HG03159 (cell line): ENCODE results near the gene PCMTD2.
"Not testable (repeated sequence)": the region's sequence is repeated elsewhere in the genome, so short reads cannot be mapped to it uniquely, and the experiment has no call there.

Experiments used
- ATAC-seq: cut with Tn5 transposase; IDR thresholded peaks from one replicate; pipeline ENCODE4 v1.9.1; 2021; ENCODE audit warnings: mild to moderate bottlenecking, moderate library complexity; ENCODE audit not compliant: unreplicated experiment

PCMTD2 gene

DNA sequence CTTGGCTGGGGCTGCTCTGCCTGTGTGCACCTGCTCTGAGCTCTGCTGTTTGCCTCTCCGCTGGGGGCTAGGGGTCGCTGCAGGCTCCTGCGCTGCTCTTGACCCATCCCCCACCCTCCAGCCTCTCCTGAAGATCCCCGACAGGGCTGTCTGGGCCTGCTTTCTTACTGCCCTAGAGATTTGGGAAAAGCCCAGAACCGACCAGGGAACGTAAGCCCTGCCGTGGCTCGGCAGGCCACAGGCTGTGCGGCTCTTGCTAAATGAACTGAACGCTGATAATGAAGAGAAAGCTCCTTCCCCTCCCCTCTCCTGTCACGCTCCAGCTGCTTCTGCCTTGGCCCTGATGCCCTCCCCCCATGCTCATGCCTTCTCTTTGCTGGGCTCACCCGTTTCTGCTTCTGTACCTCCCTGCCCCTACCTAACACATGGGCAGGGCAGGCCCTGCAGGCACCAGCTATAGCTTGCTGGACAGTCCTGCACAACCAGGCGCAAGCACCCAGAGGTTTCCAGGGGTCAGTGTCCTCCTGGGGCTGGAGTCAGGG is 32.0 kb upstream of the PCMTD2 start:
- no peak for ATAC-seq

DNA sequence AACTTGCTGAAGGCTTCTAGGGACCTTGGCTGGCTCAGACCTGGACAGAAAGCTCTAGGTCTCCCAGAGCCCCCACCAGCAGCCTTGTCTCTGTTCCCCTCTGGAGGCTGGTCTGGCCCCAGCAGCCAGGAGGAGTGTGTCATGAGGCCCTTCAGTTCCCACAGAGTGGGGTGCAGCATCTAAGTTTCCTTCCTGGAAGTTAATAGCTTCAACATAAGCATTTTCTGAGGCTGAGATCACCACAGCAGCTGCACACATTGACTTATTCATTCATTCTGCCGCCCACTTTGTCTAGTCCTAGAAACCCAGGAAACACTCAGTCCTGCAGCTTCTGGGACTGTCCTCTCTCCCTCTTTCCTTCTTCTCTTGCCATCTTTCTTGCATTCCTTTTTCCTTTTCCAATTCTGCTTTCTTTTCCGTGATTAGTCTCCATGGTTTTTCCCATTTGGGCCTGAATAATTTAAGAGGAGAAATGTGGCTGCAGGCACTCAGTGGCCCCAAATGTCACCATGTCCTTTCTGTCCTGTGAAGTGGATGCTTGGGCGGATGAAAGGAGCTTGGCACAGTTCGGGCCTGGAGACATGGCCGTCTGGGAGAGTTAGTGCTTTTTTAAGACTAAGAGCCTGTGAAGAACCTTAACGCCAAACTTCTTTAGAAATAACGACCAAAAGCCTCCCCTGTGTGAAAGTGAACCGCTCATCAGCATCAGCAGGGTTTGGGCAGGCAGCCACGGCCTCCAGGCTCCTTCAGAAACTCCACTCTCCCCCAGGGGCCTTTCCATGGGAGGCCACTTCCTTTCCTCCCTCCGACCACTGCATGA is 31.0 kb upstream of the PCMTD2 start:
- ATAC-seq, result no peak

DNA sequence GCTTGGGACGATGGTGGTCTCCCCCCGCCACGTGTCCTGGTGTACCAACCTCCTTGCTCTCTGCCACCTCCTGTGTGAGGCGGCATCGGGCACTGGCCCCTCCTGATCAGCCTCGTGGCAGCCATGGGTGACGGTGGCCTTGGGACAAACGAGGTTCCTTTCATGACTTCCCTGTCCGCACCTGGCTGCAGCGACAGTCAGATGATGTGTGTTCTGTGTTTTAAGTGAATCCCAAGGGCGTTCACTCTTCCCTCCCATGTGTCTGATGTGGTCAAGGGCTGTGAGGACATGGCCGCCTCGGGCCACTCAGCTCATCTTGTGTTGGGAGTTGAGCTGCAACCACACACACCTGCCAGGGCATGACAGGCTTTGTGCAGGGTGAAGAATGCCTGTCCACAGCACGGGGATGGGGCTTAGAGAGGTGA is 30.4 kb upstream of the PCMTD2 start:
- no peak for ATAC-seq

DNA sequence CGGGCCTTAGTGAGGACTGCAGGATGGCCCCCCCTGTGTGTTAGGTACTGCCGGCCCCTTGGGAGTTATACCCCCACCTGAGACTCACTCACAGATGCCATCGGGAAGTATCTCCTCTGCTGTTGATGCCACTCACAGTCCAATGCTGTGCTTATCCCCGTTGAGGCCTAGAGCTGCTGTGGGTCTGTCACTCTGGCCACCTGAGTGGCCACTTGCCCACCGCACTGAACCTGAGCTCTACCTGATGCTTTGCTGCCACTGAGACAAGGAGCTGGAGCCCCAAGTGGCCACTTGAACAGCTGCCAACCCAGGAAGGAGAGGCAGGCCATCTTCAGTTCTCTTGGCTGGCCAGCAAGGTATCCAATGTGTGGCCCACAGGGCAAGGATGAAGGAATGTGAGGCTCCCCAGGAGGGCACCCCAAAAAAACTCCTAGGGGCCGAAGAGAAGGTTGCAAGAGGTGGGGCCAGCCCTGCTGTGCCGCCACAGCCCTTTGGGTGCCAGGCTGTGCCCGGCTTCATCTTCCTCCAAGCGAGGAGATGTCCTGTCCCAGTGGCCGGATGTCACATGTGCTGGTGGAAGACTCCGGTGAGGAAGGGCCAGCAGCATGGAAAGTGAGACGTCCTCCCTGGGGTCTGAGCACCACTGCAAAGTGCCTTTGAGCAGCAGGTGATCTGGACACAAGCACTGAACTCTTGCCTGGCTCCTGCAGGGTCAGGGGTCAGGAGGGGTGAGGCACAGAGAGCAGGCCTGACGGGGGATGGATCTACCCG is 29.5 kb upstream of the PCMTD2 start:
- ATAC-seq, result no peak

DNA sequence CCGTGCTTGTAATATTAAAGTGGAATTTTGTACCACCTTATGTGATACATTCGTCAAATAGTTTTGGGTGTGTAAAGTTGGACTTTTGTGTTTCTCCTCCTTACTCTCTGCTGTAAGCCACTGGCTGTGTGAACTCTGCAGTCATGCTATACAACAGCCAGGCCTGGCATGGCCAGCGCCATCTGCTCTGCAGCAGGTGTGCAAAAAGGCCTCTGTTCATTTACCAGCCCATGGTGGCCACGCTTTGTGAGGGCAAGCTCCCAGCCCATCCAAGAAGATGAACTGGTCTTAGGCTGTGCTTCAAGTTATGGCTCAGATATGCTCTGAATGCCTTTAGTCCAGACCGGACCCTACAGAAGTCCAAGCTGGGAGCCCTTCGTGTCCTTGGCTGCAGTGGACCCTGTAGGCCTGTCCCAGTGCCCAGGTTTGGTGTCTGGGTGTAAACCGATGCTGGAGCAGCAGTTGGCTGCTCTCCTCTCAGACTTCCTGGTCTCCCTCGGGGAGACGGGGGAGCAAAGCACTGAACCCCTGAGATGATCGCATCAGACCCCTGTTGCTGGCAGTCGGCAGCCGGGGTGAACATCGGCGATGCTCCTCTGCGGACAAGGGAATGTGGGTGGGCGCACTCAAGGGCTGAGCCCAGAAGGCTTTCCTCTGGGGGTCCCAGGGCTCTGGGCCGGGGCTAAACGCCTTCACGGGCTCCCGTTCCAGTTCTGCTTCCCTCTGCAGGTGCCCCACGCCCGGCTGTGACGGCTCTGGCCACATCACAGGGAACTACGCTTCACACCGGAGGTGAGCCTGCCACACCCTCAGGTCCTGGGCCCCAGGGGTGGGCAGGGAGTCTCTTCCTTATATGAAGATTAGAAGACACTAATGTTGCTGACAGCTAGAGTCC is 28.6 kb upstream of the PCMTD2 start:
- no peak for ATAC-seq

DNA sequence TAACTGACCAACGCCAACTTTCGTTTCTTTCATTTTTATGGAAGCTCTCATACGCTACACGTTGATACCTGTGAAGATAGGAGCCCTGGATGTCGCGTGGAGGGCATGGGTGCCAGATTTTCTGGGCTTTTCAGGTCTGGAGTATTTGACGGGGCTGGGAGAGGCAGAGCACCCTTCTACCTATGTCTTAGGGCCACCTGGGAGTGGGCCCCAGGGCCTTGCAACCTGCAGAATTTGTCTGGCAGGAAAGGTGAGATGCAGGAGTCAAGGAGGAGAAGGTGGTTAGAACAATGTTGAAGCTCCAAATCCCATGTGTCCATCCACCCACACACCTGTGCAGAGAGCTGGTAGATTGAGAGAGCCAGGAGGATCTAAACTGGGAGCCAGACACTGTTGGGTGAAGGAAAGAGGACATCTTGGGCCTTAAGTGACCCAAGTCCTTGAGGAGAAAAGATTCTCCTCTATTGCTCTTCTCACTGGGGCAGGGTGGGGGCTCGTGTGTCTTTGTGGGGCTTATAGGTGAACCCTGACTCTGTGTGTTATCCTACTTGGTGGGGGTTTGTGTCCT is 27.4 kb upstream of the PCMTD2 start:
- no peak for ATAC-seq

DNA sequence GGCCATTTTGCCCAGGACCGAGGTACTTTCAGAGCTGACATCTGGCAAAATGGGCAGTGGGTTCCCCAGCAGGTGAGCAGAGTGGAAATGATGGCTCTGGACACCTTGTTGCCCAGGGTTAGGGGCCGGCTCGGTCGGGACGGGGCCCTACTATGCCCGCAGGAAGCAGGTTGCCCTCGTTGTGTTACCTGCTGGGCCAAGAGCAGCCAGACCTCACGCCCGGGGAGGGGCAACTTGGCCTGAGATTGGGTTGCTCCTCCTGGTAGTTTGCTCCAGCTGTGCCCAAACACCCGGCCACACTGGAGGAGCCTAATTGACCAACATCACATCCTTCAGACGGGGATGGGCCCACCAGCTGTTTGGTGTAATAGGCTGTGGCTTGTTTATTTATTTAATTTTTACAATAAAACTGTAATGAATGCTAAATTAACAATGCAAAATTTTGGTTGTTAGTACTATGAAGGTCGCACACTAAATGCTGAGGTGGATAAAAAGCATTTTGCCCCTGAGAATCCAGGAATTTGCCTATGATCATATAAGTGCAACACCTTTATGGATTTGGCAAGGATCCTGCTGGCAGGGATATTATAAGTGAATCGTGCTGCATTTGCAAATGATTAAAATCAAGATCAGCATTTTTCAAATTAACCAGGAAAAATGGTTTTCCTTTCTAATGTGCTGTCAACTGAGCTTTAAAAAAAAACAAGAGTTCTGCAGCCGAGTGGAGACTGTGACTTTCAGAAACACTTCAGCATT is 26.6 kb upstream of the PCMTD2 start:
- ATAC-seq, result no peak

DNA sequence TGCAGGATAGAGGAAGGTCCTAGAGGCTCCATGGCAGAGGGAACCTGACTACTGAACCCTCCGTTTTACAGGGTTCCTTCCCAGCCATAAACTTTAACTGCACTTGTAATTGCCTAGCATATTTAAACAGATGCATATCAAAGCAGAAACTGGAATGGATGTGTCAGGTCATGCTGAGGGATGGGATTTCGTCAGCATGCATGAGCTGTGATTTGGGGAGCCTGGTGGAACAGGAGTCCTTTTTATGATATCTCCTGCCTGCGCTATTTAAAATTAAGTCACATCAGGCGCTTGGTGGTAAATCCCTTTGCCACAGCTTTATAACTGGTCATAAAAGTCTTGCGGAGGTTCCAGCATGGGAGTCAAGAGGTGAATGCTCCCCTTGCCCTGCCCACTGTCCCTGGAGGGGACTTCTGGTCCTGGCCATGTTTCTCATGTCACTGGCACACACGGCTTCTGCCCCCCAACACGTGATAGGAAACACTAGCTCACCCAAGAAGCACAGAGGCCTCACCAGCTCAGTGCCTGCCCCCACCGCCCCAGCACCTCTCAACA is 26.0 kb upstream of the PCMTD2 start:
- ATAC-seq, result no peak

DNA sequence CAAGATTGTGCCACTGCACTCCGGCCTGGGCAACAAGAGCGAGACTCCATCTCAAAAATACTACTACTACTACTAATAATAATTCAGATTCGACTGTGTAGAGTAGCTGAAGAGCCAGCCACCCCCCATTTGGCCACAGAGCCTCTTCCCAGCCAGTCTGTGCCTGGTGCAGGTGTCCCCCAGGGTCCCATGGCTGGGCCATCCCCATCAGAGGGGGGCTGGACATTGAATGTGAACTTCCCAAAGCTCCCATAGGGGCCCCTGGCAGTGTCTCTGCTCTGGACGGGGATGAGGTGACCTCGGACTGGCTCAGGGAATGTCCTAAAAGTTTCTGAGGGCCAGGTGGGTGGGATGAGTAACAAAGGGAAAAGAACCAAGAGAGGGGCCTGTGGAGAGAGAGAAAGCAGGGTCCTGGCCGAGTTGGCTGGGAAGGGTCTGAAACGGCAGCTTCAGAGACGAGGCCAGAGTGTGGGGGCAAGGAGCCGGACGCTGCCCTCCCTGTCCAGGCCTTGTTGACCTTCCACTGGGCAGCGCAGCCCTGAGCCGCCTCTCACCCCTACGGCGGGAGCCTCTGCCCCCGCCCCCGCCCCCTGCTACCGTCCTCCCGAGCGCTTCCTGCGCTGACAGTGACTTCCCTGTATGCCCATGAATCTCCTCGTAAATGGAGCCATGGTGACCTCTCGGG is 24.9 kb upstream of the PCMTD2 start:
- no peak for ATAC-seq

DNA sequence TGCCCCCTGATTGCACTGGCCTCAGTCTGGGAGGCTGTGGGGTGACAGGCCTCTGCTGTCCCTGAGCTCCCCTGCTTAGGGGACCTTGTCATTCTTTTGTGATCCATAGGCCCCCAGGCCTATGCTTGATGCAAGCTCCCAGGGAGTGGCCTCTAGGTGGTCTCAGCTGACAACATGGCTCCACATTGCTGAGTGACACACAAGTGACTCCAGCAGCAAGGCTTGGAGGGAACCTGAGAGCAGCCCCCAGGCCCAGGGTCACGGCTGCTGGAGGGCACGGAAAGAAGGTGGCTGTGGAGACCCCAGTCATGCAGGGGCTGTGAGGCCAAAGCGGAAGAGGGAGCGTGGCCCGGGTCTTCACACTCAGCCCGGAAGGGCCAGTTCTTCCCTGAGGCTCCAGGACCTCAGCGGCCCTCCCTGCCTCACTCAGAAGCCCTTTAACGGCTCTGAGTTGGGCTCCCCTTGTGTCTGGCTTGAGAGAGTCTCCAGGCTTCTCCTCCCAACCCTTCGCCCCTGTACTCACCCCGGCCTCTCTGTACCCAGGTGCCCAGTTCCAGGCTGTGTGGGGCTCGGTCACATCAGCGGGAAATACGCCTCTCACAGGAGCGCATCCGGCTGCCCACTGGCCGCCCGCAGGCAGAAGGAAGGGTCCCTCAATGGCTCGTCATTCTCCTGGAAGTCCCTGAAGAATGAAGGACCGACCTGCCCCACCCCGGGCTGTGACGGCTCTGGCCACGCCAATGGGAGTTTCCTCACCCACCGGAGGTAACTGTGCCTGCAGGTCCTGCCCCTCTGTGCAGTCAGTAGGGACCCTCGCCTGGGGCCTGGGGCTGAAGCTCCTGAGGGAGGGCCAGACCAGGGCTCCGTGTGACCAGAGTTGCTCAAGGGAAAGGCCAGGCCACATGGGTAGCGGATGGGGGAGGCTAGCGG is 23.7 kb upstream of the PCMTD2 start:
- ATAC-seq, result no peak

DNA sequence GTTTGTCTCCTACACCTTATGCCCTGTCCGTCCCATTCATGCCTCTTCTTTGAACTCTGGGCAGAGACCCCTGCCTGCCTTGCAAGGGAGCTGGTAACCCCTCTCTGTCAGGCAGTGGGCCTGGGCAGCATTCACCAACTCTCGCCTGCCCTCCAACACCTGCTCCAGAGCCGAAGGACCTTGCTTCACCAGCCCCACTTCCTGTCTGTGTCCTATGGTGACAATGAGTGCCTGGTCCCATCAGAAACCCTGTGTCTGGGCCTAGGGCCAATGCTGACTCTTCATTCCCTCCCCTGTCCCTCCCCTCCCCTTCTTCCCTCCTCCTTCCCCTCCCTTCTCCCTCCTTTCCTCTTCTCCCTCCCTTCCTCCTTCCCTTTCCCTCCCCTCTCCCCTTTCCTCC is 22.8 kb upstream of the PCMTD2 start:
- ATAC-seq, result no peak

DNA sequence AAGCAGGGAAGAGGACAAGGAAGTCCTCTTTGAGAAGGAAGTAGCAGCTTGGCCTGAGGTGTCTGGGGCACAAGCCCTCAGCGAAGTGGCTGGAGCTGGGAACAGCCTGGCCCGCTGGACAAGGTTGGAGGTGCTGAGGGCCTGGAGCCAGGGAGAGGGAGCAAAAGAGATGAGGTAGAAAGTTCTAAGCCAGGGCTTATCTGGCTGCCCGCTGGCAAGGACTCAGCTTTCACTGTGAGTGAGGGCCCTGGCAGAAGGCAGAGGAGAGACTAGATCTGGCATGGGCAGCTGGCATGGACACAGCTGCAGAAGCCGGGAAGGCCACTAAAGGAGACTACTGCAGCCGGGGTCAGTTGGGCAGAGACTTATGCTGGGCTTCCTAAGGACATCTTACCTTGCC is 21.8 kb upstream of the PCMTD2 start:
- no peak for ATAC-seq

DNA sequence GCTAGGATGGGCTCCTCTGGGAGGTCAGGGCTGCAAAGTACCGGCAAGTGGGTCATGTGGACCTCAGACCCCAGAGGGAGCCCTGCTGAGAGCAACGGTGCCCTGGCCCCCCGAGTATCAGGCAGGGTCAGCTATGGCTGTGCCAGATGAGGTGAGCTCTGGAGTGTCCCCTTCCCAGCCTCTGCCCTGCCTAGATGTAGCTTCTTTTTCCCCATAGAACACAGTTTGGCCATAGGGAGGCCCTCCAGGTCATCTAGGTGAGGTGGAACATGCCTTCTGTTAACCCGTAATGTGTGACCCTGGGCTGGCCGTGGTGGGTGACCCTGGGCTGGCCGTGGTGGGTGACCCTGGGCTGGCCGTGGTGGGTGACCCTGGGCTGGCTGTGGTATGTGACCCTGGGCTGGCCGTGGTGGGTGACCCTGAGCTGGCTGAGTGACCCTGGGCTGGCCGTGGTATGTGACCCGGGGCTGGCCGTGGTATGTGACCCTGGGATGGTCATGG is 21.2 kb upstream of the PCMTD2 start:
- ATAC-seq, result no peak

DNA sequence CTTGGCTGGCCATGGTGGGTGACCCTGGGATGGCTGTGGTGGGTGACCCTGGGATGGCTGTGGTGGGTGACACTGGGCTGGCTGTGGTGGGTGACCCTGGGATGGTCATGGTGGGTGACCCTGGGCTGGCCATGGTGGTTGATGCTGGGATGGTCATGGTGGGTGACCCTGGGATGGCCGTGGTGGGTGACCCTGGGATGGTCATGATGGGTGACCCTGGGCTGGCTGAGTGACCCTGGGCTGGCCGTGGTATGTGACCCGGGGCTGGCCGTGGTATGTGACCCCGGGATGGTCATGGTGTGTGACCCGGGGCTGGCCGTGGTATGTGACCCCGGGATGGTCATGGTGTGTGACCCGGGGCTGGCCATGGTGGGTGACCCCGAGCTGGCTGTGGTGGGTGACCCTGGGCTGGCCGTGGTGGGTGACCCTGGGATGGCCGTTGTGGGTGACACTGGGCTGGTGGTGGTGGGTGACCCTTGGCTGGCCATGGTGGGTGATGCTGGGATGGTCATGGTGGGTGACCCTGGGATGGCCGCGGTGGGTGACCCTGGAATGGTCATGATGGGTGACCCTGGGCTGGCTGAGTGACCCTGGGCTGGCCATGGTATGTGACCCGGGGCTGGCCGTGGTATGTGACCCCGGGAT is 20.5 kb upstream of the PCMTD2 start:
- ATAC-seq, result not testable (repeated sequence)

DNA sequence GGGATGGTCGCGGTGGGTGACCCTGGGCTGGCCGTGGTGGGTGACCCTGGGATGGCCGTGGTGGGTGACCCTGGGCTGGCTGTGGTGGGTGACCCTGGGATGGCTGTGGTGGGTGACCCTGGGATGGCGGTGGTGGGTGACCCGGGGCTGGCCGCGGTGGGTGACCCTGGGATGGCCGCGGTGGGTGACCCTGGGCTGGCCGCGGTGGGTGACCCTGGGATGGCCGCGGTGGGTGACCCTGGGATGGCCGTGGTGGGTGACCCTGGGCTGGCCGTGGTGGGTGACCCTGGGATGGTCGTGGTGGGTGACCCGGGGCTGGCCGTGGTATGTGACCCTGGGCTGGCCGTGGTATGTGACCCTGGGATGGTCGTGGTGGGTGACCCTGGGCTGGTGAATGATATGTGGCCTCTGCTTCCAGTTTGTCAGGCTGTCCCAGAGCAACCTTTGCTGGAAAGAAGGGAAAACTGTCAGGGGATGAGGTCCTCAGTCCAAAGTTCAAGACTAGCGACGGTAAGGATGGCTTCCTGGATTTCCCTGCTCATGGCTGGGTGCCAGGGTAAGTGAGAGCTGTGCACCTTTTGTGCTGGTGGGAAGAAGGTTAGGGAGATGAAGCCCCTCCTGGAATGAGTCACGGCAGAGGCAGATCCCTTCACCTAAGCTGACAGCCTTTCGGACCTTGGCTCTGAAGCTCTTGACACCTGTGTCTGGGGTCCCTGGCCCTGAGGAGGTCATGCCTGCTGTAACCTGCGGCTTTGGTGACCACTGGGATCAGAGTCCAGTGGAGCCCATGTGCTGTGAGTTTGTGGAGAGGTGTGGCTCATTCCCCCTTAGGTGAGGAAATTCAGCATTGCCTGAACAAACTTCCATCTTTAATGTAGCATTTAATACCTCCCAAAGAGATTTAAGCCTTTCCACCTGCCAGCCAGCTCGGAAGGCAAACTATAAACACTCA is 19.1 kb upstream of the PCMTD2 start:
- no peak for ATAC-seq

DNA sequence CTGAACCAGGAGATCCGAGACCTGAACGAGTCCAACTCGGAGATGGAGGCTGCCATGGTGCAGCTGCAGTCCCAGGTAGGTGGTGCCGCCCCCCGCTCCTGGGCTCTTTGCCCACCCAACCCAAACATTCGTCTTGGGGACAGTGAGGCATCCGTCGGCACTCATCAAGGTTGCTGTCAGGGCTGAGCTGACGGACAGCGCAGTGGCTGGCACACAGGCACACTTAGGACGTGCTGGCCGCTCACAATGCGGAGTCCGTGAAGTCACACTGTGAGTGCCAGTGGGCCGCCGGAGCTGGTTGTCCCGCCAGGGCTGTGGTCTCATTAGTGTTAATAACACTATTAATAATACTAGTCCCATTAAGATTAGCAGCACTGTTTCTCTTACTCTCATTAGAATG is 18.2 kb upstream of the PCMTD2 start:
- ATAC-seq, result no peak
